HG02588 (cell line): ENCODE measurements around the gene MICOS13.

Experiments used
- ATAC-seq: cut with Tn5 transposase; IDR thresholded peaks from one replicate; pipeline ENCODE4 v1.9.1; 2021; ENCODE audit warnings: mild to moderate bottlenecking, moderate library complexity; ENCODE audit not compliant: unreplicated experiment

MICOS13 gene

GRCh38 chr19:5687360-5688198 is 7.3 kb upstream of the MICOS13 start:
- no peak for ATAC-seq

GRCh38 chr19:5686647-5687359 is 6.5 kb upstream of the MICOS13 start:
- ATAC-seq: peak; percentile 43

- ATAC-seq: no peak
Observed at GRCh38 chr19:5686326-5686646, 6.0 kb upstream of the MICOS13 start.

GRCh38 chr19:5684694-5685430 is 4.5 kb upstream of the MICOS13 start:
- ATAC-seq: no peak

- no peak for ATAC-seq
Observed at GRCh38 chr19:5683177-5683886, 3.0 kb upstream of the MICOS13 start.

- no peak for ATAC-seq
Observed at GRCh38 chr19:5682107-5682482, 1.8 kb upstream of the MICOS13 start.

GRCh38 chr19:5681391-5682106 is 1.2 kb upstream of the MICOS13 start:
- ATAC-seq: no peak

GRCh38 chr19:5680084-5680436 is 256 bp downstream of the MICOS13 start:
- no peak for ATAC-seq

- no peak for ATAC-seq
Observed at GRCh38 chr19:5679289-5680083, 830 bp downstream of the MICOS13 start.

- no peak for ATAC-seq
Observed at GRCh38 chr19:5678071-5678718, 2.1 kb downstream of the MICOS13 start.

- no peak for ATAC-seq
Observed at GRCh38 chr19:5677580-5677979, 2.7 kb downstream of the MICOS13 start.

GRCh38 chr19:5677136-5677535 is 3.2 kb downstream of the MICOS13 start:
- ATAC-seq: no peak

- no peak for ATAC-seq
Observed at GRCh38 chr19:5676772-5677105, 3.6 kb downstream of the MICOS13 start.

GRCh38 chr19:5676105-5676771 is 4.1 kb downstream of the MICOS13 start:
- no peak for ATAC-seq

GRCh38 chr19:5674714-5675113 is 5.6 kb downstream of the MICOS13 start:
- no peak for ATAC-seq

- no peak for ATAC-seq
Observed at GRCh38 chr19:5673752-5674151, 6.6 kb downstream of the MICOS13 start.

- no peak for ATAC-seq
Observed at GRCh38 chr19:5672708-5673459, 7.4 kb downstream of the MICOS13 start.

- ATAC-seq: no peak
Observed at GRCh38 chr19:5671600-5671999, 8.7 kb downstream of the MICOS13 start.
